Trophoblast cell (in vitro differentiated cells and primary cell): ENCODE results near the gene GLB1L.

Experiments
- DNase-seq, 2 donors: peaks; one replicate each; pipeline ENCODE4 v3.0.0-alpha.2; 2016
- H2AFZ ChIP-seq: 2 replicates; pipeline ENCODE4 v1.6.1; 2013; ENCODE audit warnings: low read length, moderate library complexity, mild to moderate bottlenecking; ENCODE audit not compliant: insufficient read depth, poor library complexity
- H2AK5ac ChIP-seq: 2 replicates; pipeline ENCODE4 v1.6.1; 2013; ENCODE audit warnings: mild to moderate bottlenecking, low read length
- H2BK120ac ChIP-seq: 2 replicates; pipeline ENCODE4 v1.6.1; 2013; ENCODE audit warnings: low read length, mild to moderate bottlenecking, moderate library complexity; ENCODE audit not compliant: insufficient read depth, poor library complexity
- H2BK12ac ChIP-seq: 2 replicates; pipeline ENCODE4 v1.6.1; 2013; ENCODE audit warnings: mild to moderate bottlenecking, low read length, moderate library complexity
- H2BK5ac ChIP-seq: 2 replicates; pipeline ENCODE4 v1.6.1; 2013; ENCODE audit warnings: low read length, low read depth, moderate library complexity, mild to moderate bottlenecking; ENCODE audit not compliant: poor library complexity
- H3K14ac ChIP-seq: 2 replicates; pipeline ENCODE4 v1.6.1; 2013; ENCODE audit warnings: mild to moderate bottlenecking, low read length
- H3K18ac ChIP-seq: 2 replicates; pipeline ENCODE4 v1.6.1; 2013; ENCODE audit warnings: mild to moderate bottlenecking, low read length
- H3K23ac ChIP-seq: 2 replicates; pipeline ENCODE4 v1.6.1; 2013; ENCODE audit warnings: low read length
- H3K27ac ChIP-seq: 2 replicates; pipeline ENCODE4 v1.5.1; 2013; ENCODE audit warnings: low read depth, mild to moderate bottlenecking, inconsistent platforms, low read length, moderate library complexity
- H3K27me3 ChIP-seq: 2 replicates; pipeline ENCODE4 v1.6.1; 2013; ENCODE audit warnings: inconsistent platforms, mild to moderate bottlenecking, low read length, moderate library complexity; ENCODE audit not compliant: insufficient read depth
- H3K36me3 ChIP-seq, 2 experiments: 1 replicate in 1 of 2; 2 replicates in 1 of 2; pipeline ENCODE4 v1.6.1; 2013; ENCODE audit warnings: low read length in 2 of 2, mild to moderate bottlenecking in 2 of 2, moderate library complexity in 1 of 2; ENCODE audit not compliant: insufficient read depth in 2 of 2, control insufficient read depth in 1 of 2
- H3K4ac ChIP-seq: 2 replicates; pipeline ENCODE4 v1.6.1; 2013; ENCODE audit warnings: low read depth, mild to moderate bottlenecking, low read length, moderate library complexity
- H3K4me1 ChIP-seq, 2 experiments: 1 replicate in 1 of 2; 2 replicates in 1 of 2; pipeline ENCODE4 v1.6.1; 2013; ENCODE audit warnings: low read length in 2 of 2, mild to moderate bottlenecking in 2 of 2, moderate library complexity in 1 of 2; ENCODE audit not compliant: insufficient read depth in 2 of 2, control insufficient read depth in 1 of 2
- H3K4me2 ChIP-seq: 2 replicates; pipeline ENCODE4 v1.6.1; 2013; ENCODE audit warnings: inconsistent platforms, mild to moderate bottlenecking, low read length, moderate library complexity
- H3K4me3 ChIP-seq: 2 replicates; pipeline ENCODE4 v1.5.1; 2013; ENCODE audit warnings: mild to moderate bottlenecking, low read depth, low read length, inconsistent platforms
- H3K79me1 ChIP-seq: one replicate; pipeline ENCODE4 v1.6.1; 2013; ENCODE audit warnings: low read length
- H3K79me2 ChIP-seq: 2 replicates; pipeline ENCODE4 v1.6.1; 2013; ENCODE audit warnings: low read length, mild to moderate bottlenecking; ENCODE audit not compliant: control insufficient read depth, insufficient read depth, poor library complexity
- H3K9ac ChIP-seq: 2 replicates; pipeline ENCODE4 v1.6.1; 2013; ENCODE audit warnings: mild to moderate bottlenecking, low read length
- H3K9me3 ChIP-seq: 2 replicates; pipeline ENCODE4 v1.6.1; 2013; ENCODE audit warnings: low read depth, mild to moderate bottlenecking, control low read depth, inconsistent platforms, low read length; ENCODE audit not compliant: insufficient read depth
- H4K12ac ChIP-seq: 2 replicates; pipeline ENCODE4 v1.6.1; 2013; ENCODE audit warnings: low read depth, mild to moderate bottlenecking, low read length, moderate library complexity
- H4K8ac ChIP-seq: 2 replicates; pipeline ENCODE4 v1.6.1; 2013; ENCODE audit warnings: low read depth, mild to moderate bottlenecking, low read length, moderate library complexity
- H4K91ac ChIP-seq: one replicate; pipeline ENCODE4 v1.6.1; 2013; ENCODE audit warnings: low read depth, mild to moderate bottlenecking, low read length, moderate library complexity
- WGBS: extraction: QIAGEN DNeasy Blood & Tissue Kit; methylation state at CpG from one replicate; pipeline ENCODE4 v1.1.7; 2013; ENCODE audit warnings: missing lambda C conversion rate; ENCODE audit not compliant: insufficient read length, insufficient coverage; ENCODE audit errors: extremely low coverage; 5-methylcytosine and 5-hydroxymethylcytosine counted together

Gene GLB1L

GRCh38 chr2:219282375-219282774 is 37.1 kb upstream of the GLB1L start:
- no peak overlapping the region for H3K18ac ChIP-seq
- H4K91ac ChIP-seq = no peak overlapping the region
- DNase-seq = no peak
- H4K8ac ChIP-seq = no peak overlapping the region
- H3K4me1 ChIP-seq = peaks cover 21 to 28% of the 10 kb centered on the region in 2 experiments
- H3K27ac ChIP-seq = no peak overlapping the region
- H2BK12ac ChIP-seq = no peak overlapping the region
- no peak overlapping the region for H3K4me3 ChIP-seq
- H4K12ac ChIP-seq = no peak overlapping the region
- peaks cover 24% of the 10 kb centered on the region for H3K79me1 ChIP-seq
- H3K4ac ChIP-seq = no peak overlapping the region
- no CpG with 5 or more reads among the region's 5 CpGs for WGBS
- no peak overlapping the region for H3K14ac ChIP-seq
- H3K9me3 ChIP-seq = no peaks in the 10 kb centered on the region
- no peak overlapping the region for H2AK5ac ChIP-seq
- H2BK5ac ChIP-seq = no peak overlapping the region
- H3K27me3 ChIP-seq = no peaks in the 10 kb centered on the region
- peaks cover 8% of the 10 kb centered on the region for H3K79me2 ChIP-seq
- no peak overlapping the region for H2BK120ac ChIP-seq
- H3K9ac ChIP-seq = no peak overlapping the region
- H3K36me3 ChIP-seq = peaks cover 40 to 50% of the 10 kb centered on the region in 2 experiments
- H3K4me2 ChIP-seq = no peak overlapping the region
- no peak overlapping the region for H3K23ac ChIP-seq
- no peak overlapping the region for H2AFZ ChIP-seq

DNA sequence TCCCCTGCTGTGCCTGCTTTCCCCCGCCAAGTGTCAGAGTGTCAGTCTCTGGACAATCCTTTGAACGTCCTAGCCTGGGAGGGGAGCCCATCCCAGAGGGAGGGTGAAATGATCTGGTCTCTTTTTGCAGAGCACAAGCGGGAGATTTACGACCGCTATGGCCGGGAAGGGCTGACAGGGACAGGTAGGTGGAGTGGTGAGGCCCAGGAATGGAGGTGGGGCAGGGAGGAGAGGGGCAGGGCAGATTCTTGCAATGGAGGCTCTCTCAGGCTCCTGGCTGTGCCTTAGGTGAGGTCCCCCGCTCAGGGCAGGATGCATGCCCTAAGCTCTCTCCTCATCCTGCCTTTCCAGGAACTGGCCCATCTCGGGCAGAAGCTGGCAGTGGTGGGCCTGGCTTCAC is 36.3 kb upstream of the GLB1L start:
- Histone ChIP-seq H3K4me1 (peaks cover 17 to 23% of the 10 kb centered on the region in 2 experiments), H4K12ac (no peak overlapping the region), H3K9me3 (no peaks in the 10 kb centered on the region), H3K79me2 (peaks cover 8% of the 10 kb centered on the region), H2AFZ (no peak overlapping the region), H3K23ac (no peak overlapping the region), H2BK5ac (no peak overlapping the region), H3K4me3 (no peak overlapping the region), H3K27me3 (no peaks in the 10 kb centered on the region), H3K79me1 (peaks cover 21% of the 10 kb centered on the region), H2AK5ac (no peak overlapping the region), H3K9ac (no peak overlapping the region), H3K4me2 (no peak overlapping the region), H3K36me3 (peaks cover 40 to 49% of the 10 kb centered on the region in 2 experiments), H2BK120ac (no peak overlapping the region), H3K27ac (no peak overlapping the region), H3K18ac (no peak overlapping the region), H4K8ac (no peak overlapping the region), H3K4ac (no peak overlapping the region), H2BK12ac (no peak overlapping the region), H4K91ac (no peak overlapping the region), H3K14ac (no peak overlapping the region)
- no peak for DNase-seq
- WGBS = no CpG with 5 or more reads among the region's 8 CpGs

GRCh38 chr2:219280651-219281050 is 35.4 kb upstream of the GLB1L start:
- Histone ChIP-seq H2BK120ac (no peak overlapping the region), H2BK5ac (no peak overlapping the region), H3K4me1 (peaks cover 13 to 18% of the 10 kb centered on the region in 2 experiments), H3K27ac (no peak overlapping the region), H3K4me3 (no peak overlapping the region), H3K79me2 (peaks cover 5% of the 10 kb centered on the region), H3K14ac (no peak overlapping the region), H3K79me1 (peaks cover 18% of the 10 kb centered on the region), H3K9me3 (no peaks in the 10 kb centered on the region), H4K91ac (no peak overlapping the region), H3K18ac (no peak overlapping the region), H3K9ac (no peak overlapping the region), H3K4me2 (no peak overlapping the region), H3K23ac (no peak overlapping the region), H2BK12ac (no peak overlapping the region), H3K36me3 (peaks cover 38 to 44% of the 10 kb centered on the region in 2 experiments), H3K4ac (no peak overlapping the region), H3K27me3 (no peaks in the 10 kb centered on the region), H4K12ac (no peak overlapping the region), H2AK5ac (peak overlapping the region; percentile 7), H4K8ac (no peak overlapping the region), H2AFZ (no peak overlapping the region)
- no peak for DNase-seq
- no CpG with 5 or more reads among the region's 4 CpGs for WGBS

DNA sequence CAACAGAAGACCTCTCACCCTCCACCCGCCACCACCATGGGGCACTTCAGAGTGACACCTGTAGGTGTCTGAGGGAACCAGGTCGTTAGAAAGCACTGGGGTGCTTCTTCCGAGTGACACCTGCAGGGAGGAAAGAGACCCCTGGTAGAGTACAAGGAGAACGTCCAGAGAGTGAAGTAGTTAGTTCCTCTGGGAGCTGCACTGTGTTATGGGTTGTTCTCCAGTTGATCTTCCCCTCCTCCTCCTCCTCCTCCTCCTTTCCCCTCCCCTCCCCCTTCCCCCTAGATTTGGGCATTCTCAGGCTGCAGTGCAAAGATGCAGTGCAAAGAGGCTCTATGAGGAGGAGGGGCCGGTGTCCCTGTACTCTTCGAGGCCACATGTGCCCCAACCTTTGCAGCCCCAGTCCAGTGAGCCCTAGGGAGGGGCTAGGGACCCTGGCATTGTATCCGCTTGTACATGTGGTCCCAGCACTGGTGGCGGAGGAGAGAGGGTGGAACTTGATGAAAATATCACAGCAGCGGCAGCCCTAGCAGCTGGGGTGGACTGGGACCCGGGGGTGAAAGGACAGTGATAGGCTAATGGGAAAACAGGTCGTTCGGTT is 34.8 kb upstream of the GLB1L start:
- Histone ChIP-seq H2BK120ac (no peak overlapping the region), H2BK12ac (peak overlapping the region; percentile 42)
- WGBS = no CpG with 5 or more reads among the region's 12 CpGs

More for the DNA sequence above, 34.8 kb upstream of the GLB1L start:
- peak overlapping the region; percentile 58 for H2AFZ ChIP-seq
- H3K4ac ChIP-seq = peak overlapping the region; percentile 11
- no peaks in the 10 kb centered on the region for H3K27me3 ChIP-seq
- peak overlapping the region; percentile 16 for H2BK5ac ChIP-seq
- H3K4me3 ChIP-seq = peak overlapping the region; percentile 72
- peak overlapping the region; percentile 91 for H3K18ac ChIP-seq
- H3K4me1 ChIP-seq = peaks cover 13 to 16% of the 10 kb centered on the region in 2 experiments
- H4K91ac ChIP-seq = peak overlapping the region; percentile 96
- H3K79me1 ChIP-seq = peaks cover 18% of the 10 kb centered on the region
- peak overlapping the region; percentile 91 for H3K14ac ChIP-seq
- no peak overlapping the region for H3K9ac ChIP-seq
- H2AK5ac ChIP-seq = peak overlapping the region; percentile 71
- peaks cover 38% of the 10 kb centered on the region in 2 experiments for H3K36me3 ChIP-seq
- DNase-seq = no peak
- no peak overlapping the region for H3K23ac ChIP-seq
- peak overlapping the region; percentile 76 for H4K8ac ChIP-seq
- H3K79me2 ChIP-seq = peaks cover 5% of the 10 kb centered on the region
- peak overlapping the region; percentile 91 for H4K12ac ChIP-seq
- H3K9me3 ChIP-seq = no peaks in the 10 kb centered on the region
- no peak overlapping the region for H3K27ac ChIP-seq
- H3K4me2 ChIP-seq = peak overlapping the region; percentile 58
